NOMO-1 treated with DMSO at 0.1 percent for 48 hours (cell line): ENCODE data around the gene ACOT7.

Experiments used
- DNase-seq: peaks from one replicate; lab custom pipeline; 2025; ENCODE audit not compliant: unreplicated experiment; lab: John Stamatoyannopoulos, UW

Gene ACOT7

DNA sequence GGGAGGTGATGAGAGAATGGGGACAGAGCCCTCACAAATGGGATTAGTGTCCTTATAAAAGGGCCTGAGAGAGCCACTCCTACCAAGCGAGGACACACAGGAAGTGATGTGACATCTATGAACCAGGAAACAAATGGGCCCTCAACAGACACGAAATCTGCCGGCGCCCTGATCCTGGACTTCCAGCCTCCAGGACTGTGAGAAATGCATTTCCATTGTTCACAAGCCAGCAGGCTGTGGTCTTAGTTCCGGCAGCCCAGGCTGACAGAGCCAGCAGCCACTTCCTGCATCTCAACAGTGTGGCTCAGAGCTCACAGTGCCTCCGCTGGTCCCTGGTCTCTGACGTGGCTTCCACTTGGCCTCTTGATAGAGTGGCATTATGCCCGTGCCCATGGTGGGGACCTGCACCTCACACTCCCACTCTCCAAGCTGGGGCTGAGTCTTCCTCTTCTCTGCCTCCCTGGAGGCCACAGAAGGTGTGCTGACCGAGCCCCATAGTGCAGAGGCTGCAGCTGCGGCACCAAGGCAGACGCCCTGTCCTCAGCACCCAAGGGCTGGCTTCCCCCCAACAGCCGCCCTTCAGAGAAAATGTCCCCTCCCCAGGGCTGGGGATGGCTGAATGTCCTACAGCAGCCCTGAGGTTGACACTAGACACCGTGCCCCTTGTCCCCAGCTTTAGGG, 44.9 kb downstream of the ACOT7 start:
- no peak for DNase-seq

DNA sequence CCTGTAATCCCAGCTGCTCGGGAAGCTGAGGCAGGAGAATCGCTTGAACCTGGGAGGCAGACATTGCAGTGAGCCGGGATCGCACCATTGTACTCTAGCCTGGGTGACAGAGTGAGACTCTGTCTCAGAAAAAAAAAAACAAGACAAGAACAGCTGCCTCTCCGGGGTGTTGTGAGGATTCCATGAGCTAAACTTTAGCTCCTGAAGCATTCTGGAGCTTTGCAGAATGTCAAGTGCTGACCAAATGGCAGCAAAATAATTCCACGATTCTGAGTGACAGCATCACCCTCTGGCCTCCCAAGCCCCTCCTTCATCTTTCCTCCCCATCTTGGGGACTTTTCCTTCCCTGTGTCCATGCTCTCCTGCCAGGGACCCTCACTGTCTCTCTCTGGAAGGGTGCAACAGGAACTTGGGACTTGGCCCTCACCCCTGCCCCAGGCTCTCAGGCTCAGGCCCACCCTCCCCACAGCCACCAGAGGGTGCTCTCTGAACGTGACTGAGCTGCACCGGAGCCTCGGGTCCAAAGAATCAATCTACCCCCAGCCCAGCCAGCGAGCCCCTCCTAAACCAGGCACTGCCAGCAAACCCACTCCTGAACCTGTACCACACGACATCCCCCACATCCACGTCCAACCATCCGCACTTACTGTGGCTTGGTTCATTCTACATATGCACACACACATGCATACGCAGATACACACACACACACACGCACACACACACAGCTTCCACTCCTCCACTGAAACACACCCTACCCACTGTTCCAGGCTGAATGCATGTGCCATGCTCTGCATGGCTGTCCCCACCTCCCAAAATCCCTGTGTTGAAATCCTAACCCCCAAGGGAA, 45.7 kb downstream of the ACOT7 start:
- DNase-seq: peak; percentile 10

GRCh38 chr1:6345460-6345859, 48.1 kb downstream of the ACOT7 start:
- DNase-seq: no peak

GRCh38 chr1:6345009-6345408, 48.6 kb downstream of the ACOT7 start:
- no peak for DNase-seq

- DNase-seq: peak; percentile 28
Measured at GRCh38 chr1:6343506-6344405, 49.8 kb downstream of the ACOT7 start.

DNA sequence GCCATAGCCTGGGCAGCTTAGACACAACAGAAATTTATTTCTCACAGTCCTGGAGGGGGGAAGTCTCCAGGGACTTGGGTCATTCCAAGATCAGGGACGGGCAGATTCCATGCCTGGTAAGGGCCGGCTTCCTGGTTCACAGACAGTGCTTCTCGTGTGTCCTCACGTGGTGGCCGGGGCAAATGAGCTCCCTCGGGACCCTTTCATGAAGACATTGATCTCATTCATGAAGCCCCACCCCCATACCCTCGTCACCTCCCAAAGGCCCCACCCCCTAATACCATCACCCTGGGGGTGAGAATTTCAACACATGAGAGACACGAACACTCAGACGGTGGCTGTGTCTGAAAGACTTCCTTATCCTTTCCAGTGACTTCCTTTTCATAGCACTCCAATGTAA, 51.5 kb downstream of the ACOT7 start:
- DNase-seq: no peak

- DNase-seq: no peak
Measured at GRCh38 chr1:6338695-6339094, 54.9 kb downstream of the ACOT7 start.

DNA sequence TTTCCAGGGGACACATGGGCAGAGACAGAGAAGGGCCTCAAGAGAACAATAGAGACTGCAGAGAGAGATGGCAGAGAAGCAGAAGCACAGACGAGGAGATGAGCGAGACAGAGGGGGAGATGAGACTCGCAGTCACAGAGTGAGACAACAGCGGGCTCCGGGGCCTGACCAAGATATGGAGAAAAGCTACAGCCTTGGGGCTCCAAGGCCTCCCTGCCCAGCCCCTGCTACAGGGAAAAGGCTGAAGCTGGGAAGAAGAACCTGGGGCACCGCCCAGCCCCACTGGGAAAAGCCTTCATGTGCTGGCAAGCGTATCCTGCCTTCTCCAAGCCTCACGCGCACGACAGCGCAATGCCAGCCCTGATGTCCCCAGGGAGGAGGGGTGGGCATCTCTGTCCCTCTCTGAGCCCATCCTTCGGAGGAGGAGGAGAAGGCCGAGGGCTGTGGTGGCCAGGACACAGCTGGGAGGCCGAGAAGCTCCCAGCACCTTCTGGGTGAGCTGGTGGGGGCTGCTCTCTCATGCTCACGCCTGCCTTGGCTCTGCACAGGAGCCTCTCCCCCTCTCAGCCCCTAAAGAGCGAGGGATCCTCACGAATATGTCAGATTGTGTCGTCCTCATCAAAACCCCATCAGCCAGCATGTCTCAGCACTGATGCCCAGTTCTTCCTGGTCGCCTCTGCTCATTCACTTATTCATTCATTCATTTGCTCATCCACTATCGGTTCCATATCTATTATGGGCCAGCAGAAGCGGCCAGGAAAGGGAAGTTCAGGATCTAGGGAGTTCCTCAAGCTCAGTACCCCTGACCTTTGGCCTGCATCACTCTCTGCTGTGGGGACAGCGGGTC, 56.6 kb downstream of the ACOT7 start:
- no peak for DNase-seq

- DNase-seq: no peak
Measured at GRCh38 chr1:6334261-6334993, 59.1 kb downstream of the ACOT7 start.

GRCh38 chr1:6332821-6333220, 60.7 kb downstream of the ACOT7 start:
- DNase-seq: no peak

- DNase-seq: no peak
Measured at GRCh38 chr1:6331543-6332273, 61.9 kb downstream of the ACOT7 start.

- no peak for DNase-seq
Measured at GRCh38 chr1:6330410-6330911, 63.1 kb downstream of the ACOT7 start.

DNA sequence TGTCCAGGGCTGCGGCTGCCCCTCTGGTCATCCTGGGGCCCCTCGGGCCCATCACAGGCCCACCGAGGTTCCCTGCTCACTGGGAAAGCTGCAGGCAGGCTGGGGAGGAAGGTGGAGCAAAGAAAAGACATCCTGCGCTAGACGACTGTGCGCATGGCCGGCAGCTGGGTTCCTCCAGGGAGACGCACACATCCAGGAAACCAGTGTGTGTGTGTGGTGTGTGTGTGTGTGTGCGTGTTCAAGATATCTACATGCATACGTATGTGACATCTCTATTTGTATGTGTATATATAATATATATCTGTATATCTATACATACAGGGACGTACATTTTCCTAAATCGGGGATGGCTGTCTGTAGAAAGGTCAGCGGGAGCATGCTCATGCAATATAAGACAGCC, 63.7 kb downstream of the ACOT7 start:
- DNase-seq: no peak

- DNase-seq: no peak
Measured at GRCh38 chr1:6329396-6329795, 64.2 kb downstream of the ACOT7 start.

- DNase-seq: no peak
Measured at GRCh38 chr1:6328696-6329095, 64.9 kb downstream of the ACOT7 start.

DNA sequence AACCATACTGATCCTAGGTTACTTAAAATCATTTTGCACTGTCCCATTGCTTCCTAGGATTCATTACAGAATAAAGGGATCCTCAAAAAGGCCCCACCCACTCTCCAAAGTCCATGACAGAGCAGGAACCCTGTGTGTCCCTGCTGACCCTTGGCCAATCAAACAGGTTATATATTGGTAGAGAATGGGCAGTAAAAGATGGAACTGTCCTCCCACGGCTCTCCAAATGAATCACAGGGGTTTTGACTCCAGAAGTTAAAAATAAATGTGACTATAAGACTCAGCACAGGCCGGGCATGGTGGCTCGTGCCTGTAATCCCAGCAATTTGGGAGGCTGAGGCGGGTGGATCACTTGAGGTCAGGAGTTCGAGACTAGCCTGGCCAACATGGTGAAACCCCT, 65.5 kb downstream of the ACOT7 start:
- no peak for DNase-seq

GRCh38 chr1:6325482-6325881, 68.1 kb downstream of the ACOT7 start:
- no peak for DNase-seq

DNA sequence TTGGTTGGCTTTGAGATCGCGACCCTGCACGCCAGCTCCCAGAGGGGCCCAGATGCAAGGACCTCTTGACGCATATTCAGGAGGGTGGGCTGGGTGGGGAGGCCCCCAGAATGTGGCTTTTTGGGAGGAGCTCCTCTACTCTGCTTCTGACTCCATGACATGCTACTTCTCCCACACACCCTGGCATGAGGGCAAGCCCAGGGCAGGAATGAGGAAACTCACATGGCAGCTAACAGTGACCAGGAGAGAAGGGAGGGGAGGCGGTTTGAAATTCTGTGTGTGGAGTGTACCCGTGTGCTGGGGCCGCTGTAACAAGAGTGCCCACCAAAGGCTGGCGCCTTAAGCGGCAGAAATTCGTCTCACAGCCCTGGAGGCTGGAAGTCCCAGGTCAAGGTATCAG, 71.4 kb downstream of the ACOT7 start:
- no peak for DNase-seq

DNA sequence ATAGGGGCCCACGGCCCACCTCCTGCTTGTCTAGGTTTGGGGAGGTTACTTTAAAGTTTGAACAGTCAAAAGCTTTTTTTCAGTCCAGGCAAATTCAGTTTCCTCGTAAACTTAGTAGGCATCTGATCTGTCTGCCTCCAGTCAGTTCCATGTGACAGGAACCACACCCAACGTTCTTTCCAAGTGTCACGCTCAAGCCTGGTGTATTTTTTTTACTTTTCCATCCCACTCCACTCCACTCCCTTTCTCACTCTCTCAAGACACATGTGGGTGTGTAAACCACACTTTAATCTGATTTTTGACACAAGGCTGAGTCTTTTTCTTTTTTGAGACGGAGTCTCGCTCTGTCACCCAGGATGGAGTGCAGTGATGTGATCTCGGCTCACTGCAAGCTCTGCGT, 72.4 kb downstream of the ACOT7 start:
- no peak for DNase-seq
